Astrocyte of the cerebellum (primary cell): ENCODE measurements around the gene LIFR.

Experiments
- DNase-seq: peaks from one replicate; pipeline ENCODE4 v3.0.0-alpha.2; 2011; ENCODE audit warnings: low read depth
- H3K4me3 ChIP-seq: 2 replicates; pipeline ENCODE4 v1.5.1; 2011; ENCODE audit warnings: mild to moderate bottlenecking, low read depth, low read length, moderate library complexity
- in situ Hi-C: cut with HindIII; loops from 2 replicates; pipeline ENCODE4 v1.10.0; 2017; ENCODE audit warnings: low sequenced_read_pairs
- TF ChIP-seq, protein P1 (sequence below): IDR thresholded peaks from 2 replicates; pipeline ENCODE4 v1.5.1; 2012; ENCODE audit warnings: low read length, low read depth, moderate library complexity, mild to moderate bottlenecking; ENCODE audit errors: missing control alignments

The LIFR gene

DNA sequence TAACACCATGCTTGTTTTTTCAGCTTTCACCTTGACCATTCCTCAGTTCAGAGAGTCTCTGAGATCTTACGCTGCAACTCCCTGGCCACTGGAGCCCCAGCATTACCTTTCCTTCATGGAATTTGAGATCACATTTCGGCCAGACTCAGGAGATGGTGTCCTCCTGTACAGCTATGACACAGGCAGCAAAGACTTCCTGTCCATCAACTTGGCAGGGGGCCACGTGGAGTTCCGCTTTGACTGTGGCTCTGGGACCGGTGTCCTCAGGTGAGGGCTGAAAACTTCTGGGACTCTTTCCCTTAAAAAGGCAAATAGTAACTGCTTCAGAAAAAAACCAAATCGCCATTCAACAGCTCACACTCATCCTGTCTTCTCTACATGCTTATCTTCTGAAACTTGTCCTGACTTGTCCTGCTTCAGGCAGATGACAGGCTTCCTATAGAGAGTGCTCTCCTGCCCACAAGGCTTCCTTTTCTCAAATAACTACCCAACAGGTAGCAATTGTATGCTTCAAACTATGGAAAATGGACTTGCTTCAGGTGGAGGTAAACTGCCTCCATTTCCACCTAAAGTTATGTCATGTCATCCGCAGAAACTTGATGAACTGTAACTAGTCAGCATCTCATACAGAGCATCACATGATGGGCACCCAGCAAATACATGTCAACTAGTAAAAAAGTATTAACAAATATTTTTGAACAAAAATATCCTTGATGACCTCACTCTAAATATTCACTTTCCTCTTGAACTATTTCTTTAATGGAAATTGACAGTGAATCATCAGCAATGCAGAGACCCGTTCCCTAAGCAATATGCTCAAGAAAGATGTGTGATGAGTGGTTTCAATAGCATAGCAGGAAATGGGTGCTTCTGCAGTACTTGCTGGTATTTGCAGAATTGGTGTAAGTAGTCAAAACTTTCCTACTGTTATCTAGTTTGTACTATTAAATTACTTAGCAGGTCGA lies 129.2 kb downstream of the LIFR start:
- TF ChIP-seq, protein P1, sequence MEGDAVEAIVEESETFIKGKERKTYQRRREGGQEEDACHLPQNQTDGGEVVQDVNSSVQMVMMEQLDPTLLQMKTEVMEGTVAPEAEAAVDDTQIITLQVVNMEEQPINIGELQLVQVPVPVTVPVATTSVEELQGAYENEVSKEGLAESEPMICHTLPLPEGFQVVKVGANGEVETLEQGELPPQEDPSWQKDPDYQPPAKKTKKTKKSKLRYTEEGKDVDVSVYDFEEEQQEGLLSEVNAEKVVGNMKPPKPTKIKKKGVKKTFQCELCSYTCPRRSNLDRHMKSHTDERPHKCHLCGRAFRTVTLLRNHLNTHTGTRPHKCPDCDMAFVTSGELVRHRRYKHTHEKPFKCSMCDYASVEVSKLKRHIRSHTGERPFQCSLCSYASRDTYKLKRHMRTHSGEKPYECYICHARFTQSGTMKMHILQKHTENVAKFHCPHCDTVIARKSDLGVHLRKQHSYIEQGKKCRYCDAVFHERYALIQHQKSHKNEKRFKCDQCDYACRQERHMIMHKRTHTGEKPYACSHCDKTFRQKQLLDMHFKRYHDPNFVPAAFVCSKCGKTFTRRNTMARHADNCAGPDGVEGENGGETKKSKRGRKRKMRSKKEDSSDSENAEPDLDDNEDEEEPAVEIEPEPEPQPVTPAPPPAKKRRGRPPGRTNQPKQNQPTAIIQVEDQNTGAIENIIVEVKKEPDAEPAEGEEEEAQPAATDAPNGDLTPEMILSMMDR, result no peak
- H3K4me3 ChIP-seq, result no peak overlapping the region
- no peak for DNase-seq
- in situ Hi-C loops, result no loop called here

DNA sequence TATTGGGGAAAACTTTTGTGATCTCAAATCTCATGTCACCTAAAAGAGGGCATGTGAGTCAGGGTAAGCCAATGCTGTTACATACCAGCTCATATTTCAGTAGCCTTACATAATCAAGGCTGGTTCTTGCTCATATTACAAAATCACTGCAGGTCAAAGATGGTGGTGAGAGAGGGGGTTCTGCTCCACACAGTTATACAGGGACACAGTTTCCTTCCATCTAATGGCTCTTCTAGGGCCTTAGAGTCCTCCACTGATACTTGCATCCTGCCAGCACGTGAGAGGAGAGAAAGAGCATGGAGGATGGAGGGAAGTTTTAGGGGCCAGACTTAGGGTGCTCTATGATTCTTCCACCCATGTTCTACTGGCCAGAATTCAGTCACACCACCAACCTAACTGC lies 130.0 kb downstream of the LIFR start:
- no peak for DNase-seq
- in situ Hi-C loops, result no loop called here
- TF ChIP-seq, protein P1, result no peak

More for the DNA sequence above, 130.0 kb downstream of the LIFR start:
- H3K4me3 ChIP-seq, result no peak overlapping the region
